ENCODE results near the gene TXNRD1.

The TXNRD1 gene

GRCh38 chr12:104297477-104298113, 82.0 kb downstream of the TXNRD1 start:
- in situ Hi-C loops (cut with MboI; ENCODE audit: low sequenced_read_pairs) = no loop called here

- in situ Hi-C loops (cut with MboI; ENCODE audit: low sequenced_read_pairs) = no loop called here
Measured at GRCh38 chr12:104299842-104300481, 84.4 kb downstream of the TXNRD1 start.

- in situ Hi-C loops (cut with MboI; ENCODE audit: low sequenced_read_pairs) = no loop called here
Measured at GRCh38 chr12:104303538-104304151, 88.1 kb downstream of the TXNRD1 start, which contains the start of gene EID3. EID3 (plus strand) TSS chr12:104303739; CDS start chr12:104303935, 196 bp downstream.

GRCh38 chr12:104304261-104305009, 88.9 kb downstream of the TXNRD1 start:
- in situ Hi-C loops (cut with MboI; ENCODE audit: low sequenced_read_pairs) = no loop called here

- in situ Hi-C loops (cut with MboI; ENCODE audit: low sequenced_read_pairs) = no loop called here
Measured at GRCh38 chr12:104305349-104305748, 89.8 kb downstream of the TXNRD1 start.

- in situ Hi-C loops (cut with MboI; ENCODE audit: low sequenced_read_pairs) = no loop called here
Measured at GRCh38 chr12:104306376-104306775, 90.8 kb downstream of the TXNRD1 start.

- in situ Hi-C loops (cut with MboI; ENCODE audit: low sequenced_read_pairs) = no loop called here
Measured at GRCh38 chr12:104306943-104307654, 91.5 kb downstream of the TXNRD1 start.

- in situ Hi-C loops (cut with MboI; ENCODE audit: low sequenced_read_pairs) = no loop called here
Measured at GRCh38 chr12:104307655-104308000, 92.0 kb downstream of the TXNRD1 start.

GRCh38 chr12:104309446-104309993, 93.9 kb downstream of the TXNRD1 start:
- in situ Hi-C loops (cut with MboI; ENCODE audit: low sequenced_read_pairs) = no loop called here

GRCh38 chr12:104310751-104311633, 95.4 kb downstream of the TXNRD1 start:
- in situ Hi-C loops (cut with MboI; ENCODE audit: low sequenced_read_pairs) = no loop called here

- in situ Hi-C loops (cut with MboI; ENCODE audit: low sequenced_read_pairs) = no loop called here
Measured at GRCh38 chr12:104312202-104312601, 96.6 kb downstream of the TXNRD1 start.

- in situ Hi-C loops (cut with MboI; ENCODE audit: low sequenced_read_pairs) = no loop called here
Measured at GRCh38 chr12:104312654-104313053, 97.1 kb downstream of the TXNRD1 start.

GRCh38 chr12:104313568-104314241, 98.1 kb downstream of the TXNRD1 start:
- in situ Hi-C loops (cut with MboI; ENCODE audit: low sequenced_read_pairs) = no loop called here

GRCh38 chr12:104314242-104314614, 98.6 kb downstream of the TXNRD1 start:
- in situ Hi-C loops (cut with MboI; ENCODE audit: low sequenced_read_pairs) = no loop called here

- in situ Hi-C loops (cut with MboI; ENCODE audit: low sequenced_read_pairs) = no loop called here
Measured at GRCh38 chr12:104315326-104316224, 100.0 kb downstream of the TXNRD1 start.

GRCh38 chr12:104316936-104317335, 101.4 kb downstream of the TXNRD1 start:
- in situ Hi-C loops (cut with MboI; ENCODE audit: low sequenced_read_pairs) = no loop called here

GRCh38 chr12:104317538-104318210, 102.1 kb downstream of the TXNRD1 start:
- in situ Hi-C loops (cut with MboI; ENCODE audit: low sequenced_read_pairs) = no loop called here

GRCh38 chr12:104319028-104319427, 103.4 kb downstream of the TXNRD1 start:
- in situ Hi-C loops (cut with MboI; ENCODE audit: low sequenced_read_pairs) = no loop called here
